Bronchial epithelial cell (primary cell): Measurements from ENCODE around the gene RAB6B. TPM values are rescaled to one million over a fixed set of nuclear protein-coding genes. Genes with fewer than 3 reads are reported as not detected.

ENCODE experiments used
- DNase-seq: peaks from one replicate; pipeline ENCODE4 v3.0.0-alpha.2; 2010; ENCODE audit warnings: low read depth
- FAIRE-seq: peaks from 2 replicates; lab custom pipeline; 2011; peaks lifted over from hg19 to GRCh38; lab: Jason Lieb, UNC
- H3K27me3 ChIP-seq: 2 replicates; pipeline ENCODE4 v1.5.1; 2011; ENCODE audit warnings: low read length; ENCODE audit not compliant: control insufficient read depth, insufficient read depth
- H3K36me3 ChIP-seq: 2 replicates; pipeline ENCODE4 v1.5.1; 2011; ENCODE audit warnings: low read length; ENCODE audit not compliant: control insufficient read depth, insufficient read depth
- H3K4me3 ChIP-seq: 2 replicates; pipeline ENCODE4 v1.5.1; 2011; ENCODE audit warnings: mild to moderate bottlenecking, low read depth, low read length, control low read depth
- total RNA-seq: library from RNA; depleted of rRNA; stranded (reverse); fragments of >200 nt; gene quantifications from 2 replicates; pipeline ENCODE4 v1.2.1, GENCODE V29; 2014
- TF ChIP-seq, protein P1 (sequence below): IDR thresholded peaks from 2 replicates; pipeline ENCODE4 v1.5.1; 2011; ENCODE audit warnings: mild to moderate bottlenecking, moderate library complexity, low read length, control low read depth, inconsistent platforms; ENCODE audit not compliant: insufficient read depth, severe bottlenecking

Gene RAB6B
- total RNA-seq, 1 donor from 2014 or later = under 0.01 TPM

- Histone ChIP-seq H3K4me3 (no peak overlapping the region), H3K27me3 (peaks cover 29% of the 10 kb centered on the region), H3K36me3 (no peaks in the 10 kb centered on the region)
- TF ChIP-seq, protein P1, sequence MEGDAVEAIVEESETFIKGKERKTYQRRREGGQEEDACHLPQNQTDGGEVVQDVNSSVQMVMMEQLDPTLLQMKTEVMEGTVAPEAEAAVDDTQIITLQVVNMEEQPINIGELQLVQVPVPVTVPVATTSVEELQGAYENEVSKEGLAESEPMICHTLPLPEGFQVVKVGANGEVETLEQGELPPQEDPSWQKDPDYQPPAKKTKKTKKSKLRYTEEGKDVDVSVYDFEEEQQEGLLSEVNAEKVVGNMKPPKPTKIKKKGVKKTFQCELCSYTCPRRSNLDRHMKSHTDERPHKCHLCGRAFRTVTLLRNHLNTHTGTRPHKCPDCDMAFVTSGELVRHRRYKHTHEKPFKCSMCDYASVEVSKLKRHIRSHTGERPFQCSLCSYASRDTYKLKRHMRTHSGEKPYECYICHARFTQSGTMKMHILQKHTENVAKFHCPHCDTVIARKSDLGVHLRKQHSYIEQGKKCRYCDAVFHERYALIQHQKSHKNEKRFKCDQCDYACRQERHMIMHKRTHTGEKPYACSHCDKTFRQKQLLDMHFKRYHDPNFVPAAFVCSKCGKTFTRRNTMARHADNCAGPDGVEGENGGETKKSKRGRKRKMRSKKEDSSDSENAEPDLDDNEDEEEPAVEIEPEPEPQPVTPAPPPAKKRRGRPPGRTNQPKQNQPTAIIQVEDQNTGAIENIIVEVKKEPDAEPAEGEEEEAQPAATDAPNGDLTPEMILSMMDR = no peak
- DNase-seq (no peak), FAIRE-seq (peak; percentile 7)
These were observed 32.6 kb upstream of the RAB6B start for GRCh38 chr3:133928136-133928893.

DNA sequence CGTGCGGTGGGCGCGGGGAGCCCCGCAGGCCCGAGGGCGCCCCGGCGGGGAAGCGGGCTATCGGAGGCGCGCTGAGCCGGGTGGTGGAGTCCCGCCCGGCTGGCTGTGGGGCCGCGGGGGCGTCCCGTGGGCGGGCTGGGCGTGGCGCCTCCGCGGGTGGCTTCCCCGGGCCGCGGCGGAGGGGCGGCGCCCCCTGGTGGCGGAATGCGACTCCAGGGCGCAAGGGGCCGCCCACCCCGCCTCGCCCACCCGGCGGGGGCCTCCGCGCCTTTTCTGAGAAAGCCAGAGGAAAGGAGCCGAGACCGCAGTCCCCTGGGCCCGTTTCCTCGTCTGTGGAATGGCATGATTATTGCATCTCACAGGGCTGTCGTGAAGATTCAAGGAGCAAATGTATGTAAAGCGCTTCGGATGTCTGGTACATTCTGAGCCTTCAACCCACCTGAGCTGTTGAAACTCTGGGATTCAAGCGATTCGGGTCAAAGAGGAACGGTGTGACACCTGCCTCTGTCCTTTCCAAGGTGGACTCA, 31.9 kb upstream of the RAB6B start:
- peak; percentile 55 for FAIRE-seq

GRCh38 chr3:133926736-133927539, 31.3 kb upstream of the RAB6B start:
- H3K4me3 ChIP-seq = peak overlapping the region; percentile 7
- FAIRE-seq (no peak), DNase-seq (no peak)
- H3K36me3 ChIP-seq = no peaks in the 10 kb centered on the region
- H3K27me3 ChIP-seq = peaks cover 27% of the 10 kb centered on the region
- TF ChIP-seq, protein P1 = no peak

More for the DNA sequence above, 31.9 kb upstream of the RAB6B start:
- TF ChIP-seq, protein P1 = peak; percentile 60
- Histone ChIP-seq H3K4me3 (peak overlapping the region; percentile 7), H3K27me3 (peaks cover 27% of the 10 kb centered on the region), H3K36me3 (no peaks in the 10 kb centered on the region)
- no peak for DNase-seq

- TF ChIP-seq, protein P1 = no peak
- no peak for FAIRE-seq
- DNase-seq = no peak
- peaks cover 27% of the 10 kb centered on the region for H3K27me3 ChIP-seq
- H3K36me3 ChIP-seq = no peaks in the 10 kb centered on the region
- H3K4me3 ChIP-seq = no peak overlapping the region
These were observed 30.5 kb upstream of the RAB6B start for GRCh38 chr3:133925960-133926735.

GRCh38 chr3:133924041-133924440, 28.4 kb upstream of the RAB6B start:
- Histone ChIP-seq H3K4me3 (no peak overlapping the region), H3K27me3 (peaks cover 24% of the 10 kb centered on the region), H3K36me3 (no peaks in the 10 kb centered on the region)
- TF ChIP-seq, protein P1 = no peak
- DNase-seq (no peak), FAIRE-seq (no peak)
